HG03025 (cell line): ENCODE measurements around the gene MMP25.
"Not testable (repeated sequence)": the region's sequence is repeated elsewhere in the genome, so short reads cannot be mapped to it uniquely, and the experiment has no call there.

Source experiments
- ATAC-seq: cut with Tn5 transposase; IDR thresholded peaks from one replicate; pipeline ENCODE4 v1.9.1; 2021; ENCODE audit warnings: mild to moderate bottlenecking, moderate library complexity; ENCODE audit not compliant: unreplicated experiment, low FRiP score

The MMP25 gene

DNA sequence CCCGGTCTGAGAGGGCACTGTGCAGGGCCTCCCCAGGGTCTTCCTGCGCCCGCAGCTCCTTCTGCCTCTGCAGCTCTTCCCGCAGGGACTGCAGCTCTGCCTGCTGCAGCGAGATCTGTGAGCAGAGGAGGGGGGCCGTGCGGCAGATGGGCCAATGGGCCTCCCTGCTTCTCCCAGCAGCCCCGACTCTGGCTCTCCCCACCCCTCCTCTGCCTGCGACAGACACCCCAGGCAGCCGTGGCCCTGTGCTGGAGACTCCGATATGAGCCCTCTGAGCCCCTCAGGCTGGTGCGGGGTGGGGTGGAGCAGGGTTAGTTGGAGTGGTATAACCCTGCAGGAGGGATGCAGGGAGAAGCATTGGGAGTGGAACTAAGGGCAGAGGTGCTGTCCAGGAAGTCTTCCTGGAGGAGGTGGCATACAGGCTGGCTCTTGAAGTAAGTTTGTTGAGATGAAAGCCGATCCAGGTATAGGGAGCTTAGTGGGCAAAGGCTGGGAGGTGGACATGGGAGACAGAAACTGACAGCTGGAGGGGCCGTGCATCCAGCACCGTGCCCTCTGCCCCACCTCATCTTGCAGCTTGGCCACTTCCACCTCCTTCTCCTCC lies 17.5 kb upstream of the MMP25 start:
- no peak for ATAC-seq

DNA sequence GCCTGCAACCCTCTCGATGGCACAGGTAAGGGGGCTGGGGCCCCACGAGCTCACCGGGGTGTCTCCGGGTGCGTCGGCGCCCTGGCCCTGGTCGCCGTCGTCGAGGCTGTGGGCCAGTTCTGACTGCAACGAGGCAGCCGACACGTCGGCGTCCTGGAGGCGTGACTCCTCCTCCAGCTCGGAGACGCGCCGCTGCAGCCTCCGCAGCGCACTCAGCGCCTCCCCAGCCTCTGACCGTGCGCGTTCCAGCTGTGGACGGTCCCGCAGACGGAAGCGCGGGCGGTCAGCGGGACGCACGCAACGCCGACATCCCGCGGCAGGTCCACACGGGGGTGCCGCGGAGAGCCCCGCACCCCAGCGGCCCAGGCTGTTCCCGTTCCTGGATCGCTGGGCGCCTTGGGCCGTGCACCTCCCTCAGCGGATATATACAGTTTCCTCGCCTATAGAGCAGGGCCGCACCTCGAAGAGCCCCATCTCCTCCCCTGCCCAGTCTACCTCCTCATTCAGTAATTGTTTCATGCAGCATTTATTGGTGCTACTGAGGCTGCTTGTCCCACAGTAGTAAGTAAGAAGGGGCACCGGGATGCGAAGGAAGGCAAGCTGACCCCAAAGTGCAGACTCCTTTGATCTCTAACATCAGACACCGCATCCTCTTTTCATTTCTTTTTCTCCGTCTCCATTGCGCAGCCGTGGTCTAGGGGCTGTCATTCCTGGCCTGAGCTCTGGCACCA lies 16.7 kb upstream of the MMP25 start:
- ATAC-seq: no peak

DNA sequence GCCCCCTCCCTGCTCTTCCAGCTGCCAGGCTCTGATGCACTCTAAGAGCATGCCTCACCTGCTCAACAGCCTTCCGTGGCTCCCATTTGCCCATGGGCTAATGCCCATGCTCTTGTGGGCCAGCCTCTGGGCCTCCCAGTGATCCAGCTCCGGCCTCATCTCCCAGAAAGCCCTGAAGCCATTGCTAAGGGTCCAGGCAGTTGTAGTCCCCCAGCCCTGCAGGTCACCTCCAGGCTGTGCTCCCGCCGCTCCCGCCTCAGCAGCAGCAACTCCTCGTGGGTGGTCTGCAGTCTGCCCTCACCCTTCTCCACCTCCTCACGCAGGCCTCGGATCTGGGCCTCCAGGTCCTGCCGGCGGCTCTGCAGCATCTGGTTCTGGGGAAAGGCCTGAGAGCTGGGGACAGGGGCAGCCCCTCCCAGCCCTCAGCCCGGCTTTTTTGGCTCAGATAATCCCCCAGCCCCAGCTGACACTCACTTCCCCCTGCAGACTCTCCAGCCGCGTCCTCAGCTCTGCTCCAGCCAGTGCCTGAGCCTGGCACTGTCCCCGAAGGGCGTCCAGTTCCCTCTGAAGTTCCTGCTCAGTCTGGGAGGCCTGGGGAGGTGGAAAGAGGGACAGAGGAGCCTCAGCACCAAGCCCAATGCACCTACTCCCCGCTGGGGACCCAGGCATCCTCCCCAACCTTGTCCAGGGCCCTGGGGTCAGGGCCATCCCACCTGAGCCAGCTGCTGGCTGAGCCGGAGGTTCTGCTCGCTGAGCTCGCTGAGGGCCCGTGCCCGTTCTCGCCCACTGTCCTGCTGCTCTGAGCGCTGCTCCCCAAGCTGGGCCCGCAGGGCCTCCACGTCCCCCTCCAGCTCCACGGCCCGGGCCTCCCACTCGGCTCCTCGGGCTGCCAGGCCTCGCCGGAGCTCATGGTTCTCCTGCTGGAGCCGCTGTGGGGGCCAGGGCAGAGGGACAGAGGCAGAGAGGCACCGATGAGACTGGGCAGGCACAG lies 15.8 kb upstream of the MMP25 start:
- ATAC-seq: no peak

DNA sequence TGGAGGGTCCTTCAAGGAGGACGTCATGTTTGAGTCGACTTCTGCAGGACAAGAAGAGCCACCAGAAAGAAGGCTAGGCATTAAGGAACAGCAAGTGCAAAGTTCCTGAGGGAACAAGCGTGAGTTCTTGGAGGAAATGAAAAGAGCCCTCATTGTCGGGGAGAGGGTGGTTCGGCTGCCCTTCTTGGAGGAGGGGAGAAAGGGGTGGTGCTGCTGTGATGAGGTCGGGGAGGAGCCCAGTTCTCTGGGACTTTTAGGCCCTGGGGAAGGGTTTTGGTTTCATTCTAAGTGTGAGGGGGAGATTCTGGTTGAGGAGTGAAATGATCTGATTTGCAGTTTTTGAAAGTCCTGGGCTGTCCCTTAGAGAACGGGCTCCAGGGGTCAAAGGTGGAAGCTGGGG lies 13.7 kb upstream of the MMP25 start:
- no peak for ATAC-seq

DNA sequence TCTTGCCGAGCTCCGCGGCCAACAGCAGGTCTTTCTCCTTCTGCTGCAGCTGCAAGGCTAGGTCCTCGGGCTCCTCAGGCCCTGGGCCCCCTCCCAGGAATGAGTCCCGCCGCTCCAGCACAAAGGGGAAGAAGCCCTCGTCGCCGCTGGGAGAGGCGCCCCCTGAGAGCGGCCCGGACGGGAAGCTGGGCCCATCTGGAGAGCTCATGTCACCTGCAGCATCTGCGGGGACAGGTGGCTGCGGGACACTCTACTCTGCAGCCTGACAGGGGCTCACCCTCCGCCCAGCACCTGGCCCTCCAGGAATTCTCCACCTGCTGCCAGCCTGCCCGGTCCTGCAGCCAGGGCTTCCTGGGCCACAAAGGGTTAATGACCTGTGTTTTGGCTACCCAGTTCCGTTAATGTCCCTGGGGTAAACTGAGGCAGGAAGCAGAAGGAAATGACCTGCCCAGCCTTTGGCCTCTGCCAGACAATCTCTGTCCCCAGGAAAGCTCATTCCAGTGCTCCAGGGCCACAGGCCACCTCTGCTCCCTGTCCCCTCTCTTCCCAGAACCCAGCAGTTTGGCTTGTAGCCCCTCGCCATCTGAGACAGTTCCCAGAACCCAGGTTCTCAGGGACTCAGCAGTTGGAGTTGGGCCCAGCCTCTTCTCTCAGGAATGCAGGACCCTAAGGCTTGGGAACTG lies 10.9 kb upstream of the MMP25 start:
- no peak for ATAC-seq

DNA sequence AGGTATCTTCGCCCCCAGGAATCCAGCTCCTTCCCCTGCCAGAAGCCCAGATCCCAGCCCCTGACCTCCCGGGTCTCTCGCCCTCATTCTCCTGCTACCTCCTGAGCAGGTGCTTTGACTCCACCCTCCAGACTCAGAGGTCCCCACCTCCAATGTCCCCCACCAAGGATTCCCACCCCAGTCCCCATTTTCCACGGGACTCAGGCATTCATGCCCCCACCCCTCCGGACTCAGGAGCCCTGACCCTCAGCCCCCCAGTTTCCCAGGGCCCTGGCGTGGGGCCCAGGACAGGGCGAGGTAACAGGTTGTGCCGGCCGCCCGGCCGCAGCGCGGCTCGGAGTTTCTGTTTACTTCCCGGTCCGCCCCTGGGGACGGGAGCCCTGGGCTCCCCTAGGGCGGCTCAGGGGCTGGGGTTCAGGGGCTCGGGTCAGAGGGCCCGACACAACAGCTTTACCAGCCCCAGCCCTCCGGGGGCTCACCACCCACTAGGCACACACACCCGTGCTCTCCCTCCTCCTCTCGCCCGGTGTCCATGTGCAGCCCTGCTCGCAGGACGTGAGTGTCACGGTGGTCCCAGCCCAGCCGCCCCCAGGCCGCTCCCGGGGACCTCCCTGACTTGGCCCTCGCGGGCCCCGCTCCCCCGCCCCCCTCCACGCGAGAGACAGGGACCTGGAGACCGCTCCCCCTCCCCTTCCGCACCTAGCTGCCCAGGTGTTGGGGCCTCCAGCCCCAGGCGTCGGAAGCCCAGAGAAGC lies 10.2 kb upstream of the MMP25 start:
- no peak for ATAC-seq

DNA sequence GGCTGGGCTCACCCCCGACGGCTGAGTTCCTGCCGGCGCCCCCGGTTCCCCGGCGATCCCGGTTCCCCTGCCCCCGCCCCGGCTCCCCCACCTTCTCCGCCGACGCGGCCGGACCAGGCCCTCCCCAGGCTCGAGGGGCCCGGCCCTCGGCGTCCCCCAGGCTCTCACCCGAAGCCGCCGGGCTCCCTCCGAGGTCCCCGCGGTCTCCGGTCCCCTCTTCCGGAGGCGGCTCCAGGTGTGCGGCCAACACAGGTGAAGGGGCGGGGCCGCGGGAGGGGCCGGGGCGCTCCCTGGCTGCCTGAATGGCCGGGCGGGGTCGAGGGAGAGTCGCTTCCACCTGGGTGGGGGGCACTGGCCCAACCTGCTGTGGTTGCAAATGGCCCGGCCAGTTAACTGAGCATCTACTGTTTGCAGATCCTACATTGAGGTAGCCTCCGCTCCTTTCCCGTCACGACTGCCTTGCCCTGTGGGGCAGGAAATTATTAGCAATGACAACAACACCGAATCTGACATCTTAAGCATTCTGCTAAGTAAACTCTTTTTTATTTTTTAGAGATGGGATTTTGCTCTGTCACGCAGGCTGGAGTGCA lies 9.5 kb upstream of the MMP25 start, which contains the start of gene BICDL2:
Gene BICDL2, minus strand, starts transcription at position 219 of the 590 bp plus-strand sequence. CDS start 1,448 bp downstream, outside the sequence.
- ATAC-seq: no peak

DNA sequence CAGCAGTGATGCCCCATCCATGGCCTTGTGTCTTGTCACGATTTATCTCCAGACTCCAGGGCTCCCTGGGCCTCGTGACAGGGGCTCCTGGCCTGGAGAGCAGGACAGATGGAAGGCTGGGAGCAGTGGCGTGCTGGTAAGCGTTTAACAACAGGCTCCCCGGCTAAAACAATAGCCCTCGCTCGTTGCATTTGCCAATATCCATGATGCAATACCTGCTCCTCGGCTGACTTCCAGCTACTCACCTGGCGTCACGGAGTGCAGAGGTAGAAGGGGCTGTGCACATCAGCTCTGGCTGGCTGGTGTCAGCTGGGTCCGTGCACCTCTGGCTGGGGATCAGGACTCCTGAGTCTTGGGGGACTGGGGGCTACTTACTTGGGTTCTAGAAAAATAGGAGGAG lies 8.1 kb upstream of the MMP25 start:
- no peak for ATAC-seq

DNA sequence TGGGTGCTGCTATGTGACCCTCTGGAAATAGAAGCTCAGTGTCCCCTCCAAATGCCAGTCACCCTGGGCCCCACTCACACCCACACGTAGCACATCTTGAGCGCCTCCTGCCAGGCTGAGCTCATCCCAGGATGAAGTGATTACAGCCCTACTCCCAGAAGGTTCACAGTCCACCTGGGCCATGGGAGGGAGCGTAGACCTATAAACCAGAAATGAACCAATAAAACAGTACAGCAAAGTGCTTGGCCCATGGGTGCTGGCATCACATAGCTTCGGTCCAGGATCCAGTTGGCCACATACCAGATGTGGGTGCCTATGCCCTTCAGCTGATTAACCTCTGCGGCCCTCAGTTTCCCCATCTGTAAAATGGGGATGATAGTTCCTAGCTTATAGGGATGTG lies 7.5 kb upstream of the MMP25 start:
- no peak for ATAC-seq

DNA sequence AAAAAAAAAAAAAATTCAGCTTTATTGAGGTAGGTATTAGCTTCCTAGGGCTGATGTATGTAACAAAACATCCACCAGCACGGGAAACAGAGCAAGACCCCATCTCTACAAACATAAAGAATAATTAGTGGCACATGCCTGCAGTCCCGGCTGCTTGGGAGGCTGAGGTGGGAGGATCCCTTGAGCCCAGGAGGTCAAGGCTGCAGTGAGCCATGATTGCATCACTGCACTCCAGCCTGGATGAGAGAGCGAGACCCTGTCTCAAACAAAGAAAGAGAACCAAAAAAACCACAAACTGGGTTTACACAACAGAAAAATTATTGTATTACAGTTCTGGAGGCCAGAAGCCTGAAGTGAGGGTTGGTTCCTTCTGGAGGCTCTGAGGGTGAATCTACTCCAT lies 4.0 kb upstream of the MMP25 start:
- no peak for ATAC-seq

DNA sequence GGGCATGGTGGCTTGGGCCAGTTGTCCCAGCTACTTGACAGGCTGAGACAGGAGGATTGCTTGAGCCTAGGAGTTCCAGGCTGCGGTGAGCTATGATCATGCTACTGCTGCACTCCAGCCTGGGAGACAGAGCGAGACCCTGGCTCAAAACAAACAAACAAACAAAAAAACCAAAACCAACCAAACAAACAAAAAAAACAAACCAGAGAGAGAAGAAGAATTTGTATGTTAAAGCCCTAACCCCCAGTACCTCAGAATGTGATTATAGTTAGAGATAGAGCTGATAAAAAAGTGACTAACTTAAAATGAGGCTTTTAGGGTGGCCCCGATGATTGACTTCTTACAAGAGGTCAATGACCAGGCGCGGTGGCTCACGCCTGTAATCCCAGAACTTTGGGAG lies 1.7 kb upstream of the MMP25 start:
- no peak for ATAC-seq

DNA sequence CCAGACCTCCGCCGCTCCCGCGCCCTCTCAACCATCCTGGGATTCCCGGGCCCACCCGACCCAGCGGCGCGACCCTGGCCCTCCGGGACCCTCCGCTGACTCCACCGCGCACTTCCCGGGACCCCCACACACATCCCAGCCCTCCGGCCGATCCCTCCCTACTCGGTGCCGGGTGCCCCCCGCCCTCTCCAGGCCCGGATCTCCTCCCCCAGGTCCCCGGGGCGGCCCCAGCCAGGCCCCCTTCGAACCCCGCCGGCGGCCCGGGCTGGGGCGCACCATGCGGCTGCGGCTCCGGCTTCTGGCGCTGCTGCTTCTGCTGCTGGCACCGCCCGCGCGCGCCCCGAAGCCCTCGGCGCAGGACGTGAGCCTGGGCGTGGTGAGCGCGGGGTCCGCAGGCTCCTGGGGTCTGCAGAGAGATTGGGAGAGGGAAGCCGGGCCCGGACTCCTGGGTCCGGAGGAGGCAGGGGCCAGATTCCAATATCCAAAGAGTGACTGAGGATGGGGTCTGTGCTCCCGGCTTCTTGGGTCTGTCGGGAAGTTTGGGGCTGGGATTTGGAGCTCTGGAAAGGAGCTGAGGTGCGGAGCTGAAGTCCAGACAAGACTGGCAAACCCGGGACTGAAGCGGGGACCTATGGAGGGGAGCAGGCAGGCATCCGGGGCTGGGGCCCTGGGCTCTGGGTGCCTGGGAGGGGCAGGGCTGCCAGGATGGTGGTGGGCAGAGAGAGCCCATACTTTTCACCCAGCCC lies 453 bp downstream of the MMP25 start:
- no peak for ATAC-seq

DNA sequence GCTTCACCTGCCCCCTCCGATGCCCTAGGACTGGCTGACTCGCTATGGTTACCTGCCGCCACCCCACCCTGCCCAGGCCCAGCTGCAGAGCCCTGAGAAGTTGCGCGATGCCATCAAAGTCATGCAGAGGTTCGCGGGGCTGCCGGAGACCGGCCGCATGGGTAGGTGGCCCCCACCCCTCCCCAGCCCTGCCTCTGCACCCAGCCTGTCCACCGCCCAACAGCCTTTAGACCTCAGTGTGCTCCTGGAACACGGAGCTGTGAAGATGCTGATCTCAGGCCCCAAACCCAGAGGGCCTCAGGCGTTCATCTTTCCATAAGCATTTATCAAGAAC lies 993 bp downstream of the MMP25 start:
- no peak for ATAC-seq

DNA sequence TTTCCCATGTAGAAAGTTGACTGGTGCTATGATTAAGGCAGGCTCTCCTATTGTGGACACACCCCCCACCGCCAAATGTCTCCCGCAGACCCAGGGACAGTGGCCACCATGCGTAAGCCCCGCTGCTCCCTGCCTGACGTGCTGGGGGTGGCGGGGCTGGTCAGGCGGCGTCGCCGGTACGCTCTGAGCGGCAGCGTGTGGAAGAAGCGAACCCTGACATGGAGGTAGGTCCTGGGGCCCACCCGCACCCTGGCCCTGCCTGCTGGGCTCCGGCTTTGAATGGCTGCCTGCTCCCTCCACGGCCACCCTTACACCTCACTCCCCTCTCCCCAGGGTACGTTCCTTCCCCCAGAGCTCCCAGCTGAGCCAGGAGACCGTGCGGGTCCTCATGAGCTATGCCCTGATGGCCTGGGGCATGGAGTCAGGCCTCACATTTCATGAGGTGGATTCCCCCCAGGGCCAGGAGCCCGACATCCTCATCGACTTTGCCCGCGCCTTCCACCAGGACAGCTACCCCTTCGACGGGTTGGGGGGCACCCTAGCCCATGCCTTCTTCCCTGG lies 3.6 kb downstream of the MMP25 start:
- no peak for ATAC-seq

DNA sequence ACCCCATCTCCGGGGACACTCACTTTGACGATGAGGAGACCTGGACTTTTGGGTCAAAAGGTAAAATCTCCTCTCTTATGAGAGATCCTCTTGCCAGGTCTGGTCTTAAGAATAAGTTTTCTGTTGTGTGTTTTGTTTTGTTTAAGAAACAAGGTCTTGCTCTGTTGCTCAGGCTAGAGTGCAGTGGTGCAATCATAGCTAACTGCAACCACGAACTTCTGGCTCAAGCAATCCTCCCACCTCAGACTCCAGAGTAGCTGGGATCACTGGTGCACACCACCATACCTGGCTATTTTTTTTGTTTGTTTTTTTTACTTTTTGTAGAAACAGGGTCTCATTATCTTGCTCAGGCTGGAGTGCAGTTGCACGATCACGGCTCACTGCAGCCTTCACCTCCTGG lies 4.1 kb downstream of the MMP25 start:
- no peak for ATAC-seq

DNA sequence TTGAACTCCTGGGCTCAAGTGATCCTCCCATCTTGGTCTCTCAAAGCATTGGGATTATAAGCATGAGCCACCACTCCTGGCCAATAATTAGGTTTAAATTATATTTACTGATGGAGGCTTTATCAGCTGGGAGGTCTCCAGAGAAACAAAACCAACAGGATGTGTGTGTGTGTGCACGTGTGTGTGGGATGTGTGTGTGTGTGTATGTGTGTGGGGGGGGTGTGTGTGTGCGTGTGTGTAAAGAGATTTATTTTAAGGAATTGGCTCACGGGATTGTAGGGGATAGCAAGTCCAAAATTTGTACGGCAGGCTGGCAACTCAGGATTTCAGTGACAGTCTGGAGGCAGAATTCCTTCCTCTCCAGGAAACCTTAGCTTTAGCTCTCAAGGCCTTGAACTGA lies 4.6 kb downstream of the MMP25 start:
- no peak for ATAC-seq

DNA sequence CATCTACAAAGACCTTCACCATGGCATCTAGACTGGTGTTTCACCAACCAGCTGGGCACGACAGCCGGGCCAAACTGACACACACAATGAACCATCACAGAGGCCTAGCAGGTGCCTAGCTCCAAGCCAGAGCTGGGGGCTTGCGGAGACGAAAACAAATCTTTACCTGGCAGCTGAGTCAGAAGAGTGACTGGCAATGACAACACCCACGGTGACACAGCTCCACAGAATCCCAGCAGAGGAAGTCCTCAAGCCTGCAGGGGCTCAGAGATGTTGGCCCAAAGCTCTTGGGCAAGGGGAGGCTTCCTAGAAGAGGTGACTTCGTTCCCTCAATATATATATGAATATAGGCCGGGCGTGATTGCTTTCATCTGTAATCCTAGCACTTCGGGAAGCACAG lies 5.1 kb downstream of the MMP25 start:
- no peak for ATAC-seq

DNA sequence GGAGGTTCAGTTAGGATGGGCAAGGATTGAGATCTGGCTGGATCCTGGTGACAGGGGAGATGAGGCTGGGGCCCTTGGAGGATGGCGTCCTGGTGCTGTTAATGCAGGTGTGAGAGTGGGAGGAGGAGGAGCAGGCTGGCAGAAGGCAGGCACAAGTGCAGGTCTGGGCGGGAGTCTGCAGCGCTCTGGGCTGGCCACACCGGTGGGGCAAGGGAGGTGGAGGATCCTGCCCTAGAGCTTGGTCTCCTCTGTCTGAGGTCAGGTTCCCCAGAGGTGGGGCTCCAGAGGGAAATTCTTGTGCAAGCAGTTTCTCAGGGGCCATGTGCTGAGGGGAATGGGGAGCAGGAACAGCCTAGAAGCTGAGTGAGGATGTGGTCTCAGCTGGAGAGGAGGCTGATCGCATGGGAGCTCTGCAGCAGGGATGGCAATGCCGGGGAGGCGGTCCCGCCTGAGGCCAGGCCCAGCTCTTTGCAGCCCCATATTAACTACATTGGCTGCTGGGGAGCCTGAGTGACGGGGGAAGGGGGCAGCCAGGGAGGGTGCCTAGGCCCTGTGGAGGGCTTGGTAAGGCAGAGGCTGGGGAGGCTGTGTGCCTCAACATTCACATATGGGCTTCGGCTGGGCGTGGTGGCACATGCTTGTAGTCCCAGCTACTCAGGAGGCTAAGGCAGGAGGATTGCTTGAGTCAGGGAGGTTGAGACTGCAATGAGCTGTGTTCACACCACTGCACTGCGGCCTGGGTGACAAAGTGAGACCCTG lies 6.4 kb downstream of the MMP25 start:
- ATAC-seq: not testable (repeated sequence)
